Fibroblast of skin of right quadriceps (primary cell): ENCODE results near the gene DIS3L2.

Source experiments
- DNase-seq: peaks from one replicate; pipeline ENCODE4 v3.0.0-alpha.2; 2013

DIS3L2 gene

GRCh38 chr2:231960810-231961348, 634 bp upstream of the DIS3L2 start:
- no peak for DNase-seq

- no peak for DNase-seq
These were observed 3.6 kb downstream of the DIS3L2 start for GRCh38 chr2:231965102-231965501.

- DNase-seq, result no peak
These were observed 5.4 kb downstream of the DIS3L2 start for GRCh38 chr2:231966886-231967285.

DNA sequence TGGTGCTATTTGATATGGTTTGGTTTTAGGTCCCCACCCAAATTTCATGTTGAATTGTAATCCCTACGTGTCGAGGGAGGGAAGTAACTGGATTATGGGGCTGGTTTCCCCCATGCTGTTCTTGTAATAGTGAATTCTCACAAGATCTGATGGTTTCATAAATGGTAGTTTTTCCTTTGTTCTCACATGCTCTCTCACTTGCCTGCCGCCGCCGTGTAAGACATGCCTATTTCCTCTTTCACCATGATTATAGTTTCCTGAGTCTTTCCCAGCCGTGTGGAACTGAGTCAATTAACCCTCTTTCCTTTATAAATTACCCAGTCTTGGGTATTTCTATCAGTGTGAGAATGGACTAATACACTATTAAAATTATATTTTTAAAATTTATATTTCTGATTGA, 7.3 kb downstream of the DIS3L2 start:
- DNase-seq, result no peak

- no peak for DNase-seq
These were observed 8.9 kb downstream of the DIS3L2 start for GRCh38 chr2:231970461-231970860.

- no peak for DNase-seq
These were observed 13.5 kb downstream of the DIS3L2 start for GRCh38 chr2:231975001-231975400.

DNA sequence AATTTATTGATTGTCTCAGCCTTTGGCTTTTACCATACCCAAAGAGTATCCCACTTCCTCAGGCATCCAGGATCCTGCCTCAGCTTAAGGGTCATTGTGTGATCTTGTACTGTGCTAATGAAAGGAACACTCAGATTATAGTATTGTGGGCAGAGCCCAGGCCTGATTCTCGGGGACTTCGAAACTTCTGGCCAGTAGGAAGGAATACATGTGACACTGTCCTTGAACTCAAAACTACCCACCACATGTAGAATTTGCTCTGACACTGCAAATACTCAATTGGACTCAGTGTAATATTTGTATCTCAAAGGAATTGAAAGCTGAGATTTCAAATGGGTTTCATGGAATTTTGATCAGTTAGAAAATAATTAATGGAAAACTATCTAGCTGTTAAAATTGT, 15.9 kb downstream of the DIS3L2 start:
- DNase-seq, result no peak

DNA sequence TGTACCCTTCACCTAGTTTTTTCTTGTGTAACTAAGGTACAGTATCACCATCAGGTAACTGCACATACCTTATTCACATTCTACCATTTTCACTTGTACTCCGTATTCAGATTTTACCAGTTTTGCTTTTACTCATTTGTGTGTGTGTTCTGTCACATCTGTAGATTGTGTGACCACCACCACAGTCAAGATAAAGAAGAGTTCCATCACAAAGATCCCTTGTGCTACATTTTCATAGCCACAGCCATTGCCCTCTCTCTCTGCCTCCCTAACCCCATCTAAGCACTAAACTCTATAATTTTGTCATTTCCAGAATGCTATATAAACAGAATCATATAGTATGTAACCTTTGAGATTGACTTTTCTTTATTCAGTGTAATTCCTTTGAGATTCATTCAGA, 23.5 kb downstream of the DIS3L2 start:
- no peak for DNase-seq

DNA sequence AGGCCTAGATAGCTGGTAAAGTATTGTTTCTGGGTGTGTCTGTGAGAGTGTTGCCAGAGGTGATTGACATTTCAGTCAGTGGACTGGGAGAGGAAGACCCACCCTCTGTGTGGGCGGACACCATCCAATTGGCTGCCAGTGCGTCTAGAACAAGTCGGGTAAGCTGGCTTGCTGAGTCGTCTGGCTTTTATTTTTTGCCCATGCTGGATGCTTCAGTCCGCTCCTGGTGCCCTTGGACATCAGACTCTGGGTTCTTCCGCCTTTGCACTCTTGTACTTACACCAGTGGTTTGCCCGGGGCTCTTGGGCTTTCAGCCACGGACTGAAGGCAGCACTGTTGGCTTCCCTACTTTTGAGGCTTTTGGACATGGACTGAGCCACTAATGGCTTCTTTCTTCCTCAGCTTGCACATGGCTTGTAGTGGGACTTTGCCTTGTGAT, 24.3 kb downstream of the DIS3L2 start:
- no peak for DNase-seq

DNA sequence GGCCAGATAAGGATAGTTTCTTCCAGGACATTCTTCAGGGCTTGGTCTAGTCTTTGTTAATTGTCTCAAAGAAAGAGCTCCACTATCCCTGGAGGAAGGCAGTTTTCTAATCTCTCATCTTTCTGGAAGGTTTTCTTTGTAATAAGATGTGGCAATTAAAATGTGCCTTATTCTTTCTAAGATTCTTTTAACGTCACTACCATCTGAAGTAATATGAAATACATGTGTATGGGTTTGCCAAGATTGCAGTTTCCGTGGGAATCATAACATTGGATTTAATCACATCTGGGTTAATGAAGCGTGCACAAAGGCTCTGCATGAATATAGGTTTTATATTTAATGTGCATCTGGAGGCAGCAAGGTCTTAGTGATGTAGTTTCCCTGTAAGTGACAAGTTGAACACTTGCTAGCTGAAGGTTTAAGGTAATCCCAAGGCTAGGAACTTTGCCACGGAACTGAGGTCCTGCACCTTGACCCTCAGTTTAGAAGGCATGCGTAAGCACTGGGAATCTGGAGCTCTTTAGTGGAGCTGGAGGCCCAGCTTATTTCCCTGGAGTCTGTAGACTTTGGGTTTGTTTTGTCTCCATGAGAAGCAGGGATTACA, 25.7 kb downstream of the DIS3L2 start:
- DNase-seq, result peak; percentile 45

DNA sequence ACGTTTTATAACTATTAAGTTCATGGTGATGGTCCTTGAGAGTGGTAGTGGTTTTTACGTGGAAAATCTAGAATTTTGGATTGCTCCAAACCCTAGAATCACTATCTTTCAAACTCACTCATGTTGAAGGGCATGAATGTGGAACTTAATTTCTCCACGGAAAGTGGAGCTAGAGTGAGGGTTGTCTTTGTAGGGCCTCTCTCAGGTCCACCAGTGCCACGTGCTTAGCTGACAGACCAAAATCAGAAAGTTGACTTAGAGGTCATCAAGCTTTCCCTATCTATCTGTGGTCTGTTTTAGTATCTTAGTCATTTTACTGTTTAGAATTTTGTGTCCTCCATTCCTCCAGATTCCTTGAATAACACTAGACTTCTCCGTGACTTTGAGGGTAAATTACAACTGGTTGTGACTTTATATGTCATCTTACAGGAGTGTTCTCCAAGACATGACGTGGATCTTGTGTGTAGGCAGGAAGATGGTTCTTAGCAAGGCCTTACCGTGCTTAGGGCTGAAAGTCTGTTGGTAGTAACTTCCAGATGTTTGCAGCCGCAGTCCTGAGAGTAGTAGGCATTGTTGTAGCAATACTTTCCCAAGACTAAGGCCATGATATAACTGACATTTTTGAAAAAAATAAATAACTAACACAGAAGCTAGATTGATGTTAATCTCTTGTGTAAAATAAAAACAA, 26.8 kb downstream of the DIS3L2 start:
- DNase-seq, result peak; percentile 13

- DNase-seq, result peak; percentile 40
These were observed 30.2 kb downstream of the DIS3L2 start for GRCh38 chr2:231991664-231992063.

DNA sequence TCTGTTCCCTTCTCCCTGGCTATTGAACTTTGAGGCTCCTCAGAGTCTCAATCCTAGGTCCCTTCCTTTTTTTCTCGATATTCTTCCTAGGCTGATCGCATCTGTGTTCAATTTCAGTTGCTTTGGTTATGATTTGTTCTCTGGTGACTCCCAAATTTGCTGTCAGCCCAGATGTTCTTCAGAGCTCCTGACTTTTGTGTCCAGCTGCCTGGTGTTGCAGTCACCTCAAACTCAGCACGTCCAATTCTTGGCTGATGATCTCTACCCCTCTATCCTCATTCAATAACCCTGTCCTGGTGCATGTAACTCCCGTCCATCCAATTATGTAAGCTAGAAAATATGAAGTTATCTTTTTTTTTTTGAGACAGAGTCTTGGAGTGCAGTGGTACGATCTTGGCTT, 31.4 kb downstream of the DIS3L2 start:
- no peak for DNase-seq

DNA sequence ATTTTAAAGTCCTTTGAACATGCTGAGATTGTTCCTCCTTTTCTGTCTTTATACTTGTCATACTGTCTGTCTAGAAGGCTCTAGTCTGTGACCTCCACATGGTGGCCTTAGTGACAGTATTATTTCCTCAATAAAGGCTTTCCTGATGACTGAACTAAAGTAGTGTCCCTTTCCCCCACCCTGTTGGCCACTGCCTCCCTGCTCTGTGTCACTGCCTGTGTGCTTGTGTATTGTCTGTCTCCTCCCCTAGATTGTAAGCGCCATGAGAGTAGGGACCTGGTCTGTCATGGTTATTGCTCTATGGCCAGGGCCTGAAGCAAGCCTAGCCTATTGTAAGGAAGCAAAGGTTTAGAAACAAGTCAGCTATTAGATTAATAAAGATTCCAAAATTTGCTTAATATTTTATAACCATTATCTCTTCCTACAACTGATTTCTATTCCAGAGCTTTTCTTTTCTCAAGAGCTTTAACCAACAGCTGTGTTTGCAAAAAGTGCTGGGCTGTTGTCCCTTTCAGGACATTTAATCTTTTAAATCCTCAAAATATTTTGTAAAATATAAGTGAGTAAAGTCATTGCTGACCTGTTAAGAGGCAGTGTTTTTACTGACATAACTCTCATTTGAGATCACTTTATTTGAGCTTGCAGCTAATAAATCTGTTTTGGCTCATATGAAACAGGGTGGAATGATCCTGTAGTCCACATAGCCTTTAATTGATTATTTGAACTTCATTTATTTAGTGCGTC, 35.5 kb downstream of the DIS3L2 start:
- DNase-seq, result no peak

DNA sequence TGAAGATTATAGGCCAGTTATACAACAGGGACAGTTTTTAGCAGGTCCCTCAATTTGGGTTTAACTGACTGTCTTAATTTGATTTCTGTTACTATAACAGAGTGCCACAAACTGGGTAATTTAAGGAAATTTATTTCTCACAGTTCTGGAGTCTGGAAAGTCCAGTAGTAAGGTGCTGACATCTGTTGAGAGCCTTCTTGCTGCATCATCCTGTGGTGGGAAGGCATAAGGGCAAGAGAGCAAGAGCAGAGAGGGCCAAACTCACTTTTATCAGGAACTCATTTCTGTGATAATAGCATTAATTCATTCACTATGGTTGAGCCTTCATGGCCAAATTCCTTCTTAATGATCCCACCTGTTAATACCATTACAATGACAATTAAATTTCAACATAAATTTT, 36.5 kb downstream of the DIS3L2 start:
- DNase-seq, result no peak

DNA sequence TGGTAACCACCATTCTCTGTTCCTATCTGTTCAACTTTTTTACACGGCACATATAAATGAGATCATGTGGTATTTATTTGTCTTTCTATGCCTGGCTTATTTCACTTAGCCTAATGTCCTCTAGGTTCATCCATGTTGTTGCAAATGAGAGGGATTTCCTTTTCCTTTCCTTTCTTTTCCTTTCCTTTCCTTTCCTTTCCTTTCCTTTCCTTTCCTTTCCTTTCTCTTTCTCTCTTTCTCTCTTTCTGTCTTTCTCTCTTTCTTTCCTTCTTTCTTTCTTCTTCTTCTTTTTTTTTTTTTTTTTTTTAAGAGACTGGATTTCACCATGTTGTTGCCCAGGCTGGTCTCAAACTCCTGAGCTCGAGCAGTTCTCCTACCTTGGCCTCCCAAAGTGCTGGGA, 38.9 kb downstream of the DIS3L2 start:
- DNase-seq, result no peak

DNA sequence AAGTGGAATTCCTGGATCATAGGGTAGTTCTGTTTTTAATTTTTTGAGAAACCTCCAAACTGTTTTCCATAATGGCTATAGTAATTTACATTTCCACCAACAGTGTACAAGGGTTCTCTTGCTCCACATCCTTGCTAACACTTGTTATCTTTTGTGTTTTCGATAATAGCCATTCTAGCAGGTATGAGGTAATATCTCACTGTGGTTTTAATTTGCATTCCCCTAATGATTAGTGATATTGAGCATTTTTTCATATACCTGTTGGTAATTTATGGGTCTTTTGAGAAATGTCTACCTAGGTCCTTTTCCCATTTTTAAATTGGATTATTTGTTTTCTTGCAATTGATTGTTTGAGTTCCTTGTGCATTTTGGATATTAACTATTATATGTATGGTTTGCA, 39.6 kb downstream of the DIS3L2 start:
- no peak for DNase-seq

GRCh38 chr2:232006253-232006652, 44.7 kb downstream of the DIS3L2 start:
- no peak for DNase-seq

GRCh38 chr2:232008907-232009638, 47.6 kb downstream of the DIS3L2 start:
- DNase-seq, result peak; percentile 13

- no peak for DNase-seq
These were observed 48.2 kb downstream of the DIS3L2 start for GRCh38 chr2:232009639-232010274.

- peak; percentile 96 for DNase-seq
These were observed 52.3 kb downstream of the DIS3L2 start for GRCh38 chr2:232013701-232014353.

- no peak for DNase-seq
These were observed 53.2 kb downstream of the DIS3L2 start for GRCh38 chr2:232014681-232015080.
